PC-3 (cell line): ENCODE measurements around the gene GCSH. TPM values are rescaled to one million over a fixed set of nuclear protein-coding genes. Genes with fewer than 3 reads are reported as not detected.

Experiments used
- ATAC-seq: fragments of 200-7000 bp; cut with Tn5 transposase; 2 replicates; pipeline ENCODE4 v1.9.1; 2020; ENCODE audit warnings: mild to moderate bottlenecking, moderate library complexity
- BruUV-seq: library from RNA; stranded (reverse); fragments of 400-500 nt; replicated peaks from 2 replicates; lab custom pipeline; 2021; lab: Mats Ljungman, UMichigan
- CTCF ChIA-PET: fragments of 300-600 bp; sonication (Branson Sonifier 250); formaldehyde crosslinking; loops from one replicate; lab custom pipeline; 2022; ENCODE audit warnings: antibody characterized with exemption; lab: Charles Lee
- POLR2A ChIA-PET: fragments of 300-600 bp; sonication (Branson Sonifier 250); formaldehyde crosslinking; loops from one replicate; lab custom pipeline; 2022; ENCODE audit warnings: antibody characterized with exemption; ENCODE audit not compliant: unreplicated experiment; lab: Charles Lee
- DNase-seq: peaks from one replicate; pipeline ENCODE4 v3.0.0-alpha.2; 2015
- H2AFZ ChIP-seq: fragments of 300-600 bp; sonication (generic); 2 replicates; pipeline ENCODE4 v1.6.0; 2016; ENCODE audit warnings: antibody characterized with exemption, low read length
- H3F3A ChIP-seq: fragments of 300-600 bp; sonication (generic); one replicate; pipeline ENCODE4 v1.6.0; 2017; ENCODE audit warnings: antibody characterized with exemption, low read length, control low read depth, mild to moderate bottlenecking; ENCODE audit not compliant: unreplicated experiment
- H3K27ac ChIP-seq: fragments of 300-600 bp; sonication (generic); 2 replicates; pipeline ENCODE4 v1.5.1; 2016; ENCODE audit warnings: mild to moderate bottlenecking, low read length
- H3K27me3 ChIP-seq: fragments of 300-600 bp; sonication (generic); 2 replicates; pipeline ENCODE4 v1.6.1; 2016; ENCODE audit warnings: low read length, mixed read lengths
- H3K36me3 ChIP-seq: fragments of 300-600 bp; sonication (generic); 2 replicates; pipeline ENCODE4 v1.6.1; 2016; ENCODE audit warnings: low read depth, mixed run types, low read length, mixed read lengths
- H3K4me1 ChIP-seq: fragments of 300-600 bp; sonication (generic); 2 replicates; pipeline ENCODE4 v1.5.1; 2016; ENCODE audit warnings: low read length; ENCODE audit not compliant: insufficient read depth
- H3K4me2 ChIP-seq: fragments of 300-600 bp; sonication (generic); 2 replicates; pipeline ENCODE4 v1.6.0; 2016; ENCODE audit warnings: low read length
- H3K4me3 ChIP-seq: fragments of 300-600 bp; sonication (generic); 2 replicates; pipeline ENCODE4 v1.5.1; 2016; ENCODE audit warnings: mild to moderate bottlenecking, low read length, mixed read lengths
- H3K79me2 ChIP-seq: fragments of 300-600 bp; sonication (generic); 2 replicates; pipeline ENCODE4 v1.6.1; 2017; ENCODE audit warnings: low read length, mixed read lengths
- H3K9ac ChIP-seq: fragments of 300-600 bp; sonication (generic); 2 replicates; pipeline ENCODE4 v1.6.0; 2016; ENCODE audit warnings: mild to moderate bottlenecking, low read length
- H3K9me2 ChIP-seq: fragments of 300-600 bp; sonication (generic); replicated peaks from 2 replicates; pipeline ENCODE4 v1.6.1; 2016; ENCODE audit warnings: mixed run types, low read length, mixed read lengths
- H3K9me3 ChIP-seq: fragments of 300-600 bp; sonication (generic); 2 replicates; pipeline ENCODE4 v1.6.1; 2016; ENCODE audit warnings: low read length, mixed read lengths
- H4K20me1 ChIP-seq: fragments of 300-600 bp; sonication (generic); 2 replicates; pipeline ENCODE4 v1.6.1; 2016; ENCODE audit warnings: low read length, mixed read lengths
- EZH2 ChIP-seq: fragments of 300-600 bp; sonication (generic); IDR thresholded peaks from one replicate; pipeline ENCODE4 v1.6.1; 2017; ENCODE audit warnings: antibody characterized with exemption, mild to moderate bottlenecking, low read length; ENCODE audit not compliant: unreplicated experiment
- EZH2phosphoT487 ChIP-seq: fragments of 300-600 bp; sonication (generic); IDR thresholded peaks from 2 replicates; pipeline ENCODE4 v1.6.1; 2018; ENCODE audit warnings: mild to moderate bottlenecking, antibody characterized with exemption, low read length, borderline replicate concordance
- intact Hi-C: fragments of 100-400 bp; cut with micrococcal nuclease; formaldehyde crosslinking; loops from 2 replicates; pipeline ENCODE4 v1.9.0; 2023
- total RNA-seq: library from RNA; depleted of rRNA; stranded (reverse); fragments of >200 nt; gene quantifications from 2 replicates; pipeline ENCODE4 v1.2.3, GENCODE V29; 2014
- TF ChIP-seq, protein P1 (sequence below): fragments of 300-600 bp; sonication (generic); conservative IDR thresholded peaks from 2 replicates; pipeline ENCODE4 v1.5.1; 2017; ENCODE audit warnings: antibody characterized with exemption, low read depth, mild to moderate bottlenecking, low read length

Gene GCSH
- total RNA-seq, 1 experiment from 2014 or later = 47.5 TPM

DNA sequence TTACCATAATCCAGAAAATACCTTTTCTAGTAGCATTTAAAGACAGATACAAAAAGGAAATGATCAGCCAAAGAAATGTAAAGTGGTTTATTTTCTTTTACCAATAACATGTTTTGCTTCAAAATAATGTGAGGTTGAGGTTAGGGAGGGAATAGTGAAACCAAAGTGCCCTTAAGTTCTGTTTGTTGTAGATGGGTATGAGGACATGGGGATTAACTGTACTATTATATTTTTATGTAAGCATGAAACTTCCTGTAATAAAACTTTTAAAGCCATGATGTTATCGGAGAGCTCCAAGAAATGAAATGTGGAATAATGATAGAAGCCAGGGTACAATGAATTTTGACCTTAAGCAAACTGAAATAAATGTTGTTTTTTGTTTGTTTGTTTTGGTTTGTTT lies 29.0 kb downstream of the GCSH start:
- Histone ChIP-seq H2AFZ (no peak overlapping the region), H3K4me3 (no peak overlapping the region), H3K79me2 (no peaks in the 10 kb centered on the region), H3K9ac (no peak overlapping the region), H3F3A (no peaks in the 10 kb centered on the region), H3K36me3 (no peaks in the 10 kb centered on the region), H3K9me3 (no peaks in the 10 kb centered on the region), H3K4me1 (peaks cover 22% of the 10 kb centered on the region), H3K27ac (no peak overlapping the region), H3K27me3 (no peaks in the 10 kb centered on the region), H4K20me1 (no peaks in the 10 kb centered on the region), H3K9me2 (no peaks in the 10 kb centered on the region), H3K4me2 (no peak overlapping the region)
- no peak for TF ChIP-seq EZH2
- TF ChIP-seq EZH2phosphoT487 = no peak
- ATAC-seq (no peak), DNase-seq (no peak)
- BruUV-seq = no TSS peak
- ChIA-PET CTCF (no interaction called here), POLR2A (no interaction called here)
- intact Hi-C loops = no loop called here

DNA sequence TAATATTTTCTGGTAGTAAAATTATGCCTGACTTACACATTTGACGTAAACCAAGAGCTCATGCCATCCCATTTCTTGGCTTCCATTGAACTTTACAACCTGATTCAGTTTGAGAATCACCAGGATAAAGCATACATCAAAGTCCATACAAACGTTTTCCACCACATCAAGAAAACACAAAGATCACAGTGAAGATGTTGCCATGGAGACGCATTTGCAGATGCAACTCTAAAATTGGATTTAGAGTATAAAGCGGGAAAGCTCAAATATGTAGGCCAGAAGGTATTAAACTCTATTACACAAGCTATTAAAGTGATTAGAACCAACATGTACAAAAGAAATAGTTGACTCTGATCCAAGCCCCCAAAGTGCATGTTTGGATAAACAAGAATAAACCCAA lies 29.5 kb downstream of the GCSH start:
- H3F3A ChIP-seq = no peaks in the 10 kb centered on the region
- TF ChIP-seq, protein P1, sequence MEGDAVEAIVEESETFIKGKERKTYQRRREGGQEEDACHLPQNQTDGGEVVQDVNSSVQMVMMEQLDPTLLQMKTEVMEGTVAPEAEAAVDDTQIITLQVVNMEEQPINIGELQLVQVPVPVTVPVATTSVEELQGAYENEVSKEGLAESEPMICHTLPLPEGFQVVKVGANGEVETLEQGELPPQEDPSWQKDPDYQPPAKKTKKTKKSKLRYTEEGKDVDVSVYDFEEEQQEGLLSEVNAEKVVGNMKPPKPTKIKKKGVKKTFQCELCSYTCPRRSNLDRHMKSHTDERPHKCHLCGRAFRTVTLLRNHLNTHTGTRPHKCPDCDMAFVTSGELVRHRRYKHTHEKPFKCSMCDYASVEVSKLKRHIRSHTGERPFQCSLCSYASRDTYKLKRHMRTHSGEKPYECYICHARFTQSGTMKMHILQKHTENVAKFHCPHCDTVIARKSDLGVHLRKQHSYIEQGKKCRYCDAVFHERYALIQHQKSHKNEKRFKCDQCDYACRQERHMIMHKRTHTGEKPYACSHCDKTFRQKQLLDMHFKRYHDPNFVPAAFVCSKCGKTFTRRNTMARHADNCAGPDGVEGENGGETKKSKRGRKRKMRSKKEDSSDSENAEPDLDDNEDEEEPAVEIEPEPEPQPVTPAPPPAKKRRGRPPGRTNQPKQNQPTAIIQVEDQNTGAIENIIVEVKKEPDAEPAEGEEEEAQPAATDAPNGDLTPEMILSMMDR = no peak
- no peak for TF ChIP-seq EZH2phosphoT487
- no peak for TF ChIP-seq EZH2
- intact Hi-C loops = no loop called here
- no peaks in the 10 kb centered on the region for H3K9me2 ChIP-seq
- H3K9me3 ChIP-seq = no peaks in the 10 kb centered on the region
- H3K27me3 ChIP-seq = no peaks in the 10 kb centered on the region
- no peak overlapping the region for H3K9ac ChIP-seq
- no peaks in the 10 kb centered on the region for H4K20me1 ChIP-seq
- ChIA-PET POLR2A (no interaction called here), CTCF (no interaction called here)
- H3K4me2 ChIP-seq = no peak overlapping the region
- no peaks in the 10 kb centered on the region for H3K36me3 ChIP-seq
- no TSS peak for BruUV-seq
- no peaks in the 10 kb centered on the region for H3K79me2 ChIP-seq
- H3K4me1 ChIP-seq = peaks cover 17% of the 10 kb centered on the region
- ATAC-seq (no peak), DNase-seq (no peak)
- no peak overlapping the region for H3K4me3 ChIP-seq
- no peak overlapping the region for H3K27ac ChIP-seq
- H2AFZ ChIP-seq = no peak overlapping the region

GRCh38 chr16:81061871-81062608 lies 34.2 kb downstream of the GCSH start:
- Histone ChIP-seq H3K9me2 (no peaks in the 10 kb centered on the region), H3K9me3 (no peaks in the 10 kb centered on the region), H3K4me1 (peaks cover 11% of the 10 kb centered on the region), H3K36me3 (no peaks in the 10 kb centered on the region), H3K27me3 (no peaks in the 10 kb centered on the region), H2AFZ (no peak overlapping the region), H3K79me2 (no peaks in the 10 kb centered on the region), H3K4me3 (no peak overlapping the region), H4K20me1 (no peaks in the 10 kb centered on the region), H3K9ac (no peak overlapping the region), H3K4me2 (no peak overlapping the region), H3F3A (no peaks in the 10 kb centered on the region), H3K27ac (no peak overlapping the region)
- CTCF ChIA-PET = no interaction called here
- DNase-seq = no peak
- TF ChIP-seq, protein P1 = no peak
- no peak for TF ChIP-seq EZH2
- TF ChIP-seq EZH2phosphoT487 = no peak
- POLR2A ChIA-PET = no interaction called here
- no TSS peak for BruUV-seq
- intact Hi-C loops = no loop called here
- ATAC-seq = no peak
